Skin epidermis (tissue), 12 donors: ENCODE data around the gene HPGD.

Experiments used
- H3K27ac ChIP-seq, 21 experiments: fragments of 200-600 bp; sonication (generic) in 11 of 21; one replicate each; pipeline ENCODE4 v1.5.0; 2020; ENCODE audit warnings: mild to moderate bottlenecking in 3 of 21, inconsistent platforms in 2 of 21, moderate library complexity in 2 of 21
- H3K4me3 ChIP-seq, 7 experiments: fragments of 200-600 bp; sonication (generic) in 2 of 7; one replicate each; pipeline ENCODE4 v1.5.0; 2020; ENCODE audit warnings: inconsistent platforms in 2 of 7, mild to moderate bottlenecking in 2 of 7, moderate library complexity in 1 of 7

HPGD gene

DNA sequence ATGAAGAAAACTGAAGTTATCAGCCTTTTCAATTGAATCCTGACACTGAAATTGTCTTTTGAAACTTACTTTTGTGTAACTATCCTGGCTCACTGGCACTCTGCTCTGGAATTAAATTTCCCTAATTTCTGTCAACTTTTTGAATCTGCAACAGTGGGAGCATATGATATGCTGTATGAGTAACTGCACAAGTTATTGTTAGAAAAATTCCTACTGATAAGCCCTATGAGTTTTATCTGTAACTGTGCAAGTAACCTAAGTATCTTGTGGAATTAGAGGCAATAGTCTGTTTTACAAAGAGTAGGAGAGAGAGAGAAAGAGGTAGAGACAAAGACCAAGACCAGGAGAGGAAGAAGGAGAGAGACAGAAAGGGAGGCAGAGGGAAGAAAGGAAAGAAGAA is 9.2 kb upstream of the HPGD start:
- no peak overlapping the region for H3K4me3 ChIP-seq
- H3K27ac ChIP-seq: no peak overlapping the region

- no peak overlapping the region for H3K4me3 ChIP-seq
Measured at GRCh38 chr4:174528226-174528625, 5.9 kb upstream of the HPGD start.

GRCh38 chr4:174526731-174527130 is 4.4 kb upstream of the HPGD start:
- Histone ChIP-seq H3K27ac (no peak overlapping the region), H3K4me3 (no peak overlapping the region)

More at GRCh38 chr4:174528226-174528625, 5.9 kb upstream of the HPGD start:
- no peak overlapping the region for H3K27ac ChIP-seq

- no peak overlapping the region for H3K4me3 ChIP-seq
- H3K27ac ChIP-seq: peak overlapping the region in 1 of 21 experiments; percentile 79
Measured at GRCh38 chr4:174524242-174524641, 2.0 kb upstream of the HPGD start.

GRCh38 chr4:174523025-174523693 is 871 bp upstream of the HPGD start:
- peak overlapping the region in 17 of 21 experiments; percentile 37 to 84 (median 70) for H3K27ac ChIP-seq

GRCh38 chr4:174521800-174522182 is 497 bp downstream of the HPGD start:
- Histone ChIP-seq H3K27ac (peak overlapping the region in 19 of 21 experiments; percentile 25 to 84 (median 69)), H3K4me3 (peak overlapping the region; percentile 45 to 70 (median 54))

More at GRCh38 chr4:174523025-174523693, 871 bp upstream of the HPGD start:
- peak overlapping the region; percentile 45 to 70 (median 54) for H3K4me3 ChIP-seq

DNA sequence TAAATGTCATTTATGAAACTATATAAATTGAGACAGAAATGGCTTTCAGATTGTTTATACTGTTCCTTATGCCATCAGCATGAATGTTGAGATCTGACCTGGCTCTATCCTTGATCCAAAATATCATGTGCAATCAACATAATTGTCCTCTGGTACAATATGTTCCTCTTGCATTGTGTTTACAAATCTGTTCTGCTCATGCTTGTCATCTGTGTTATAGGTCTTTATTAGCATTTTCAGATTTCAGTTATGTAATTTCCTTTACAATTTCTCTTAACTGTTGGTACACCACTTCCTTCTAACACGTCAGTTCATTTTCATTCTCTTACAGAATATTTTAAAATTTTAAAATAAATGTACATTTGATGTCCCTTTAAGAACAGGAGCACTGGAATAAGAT is 1.6 kb downstream of the HPGD start:
- peak overlapping the region in 3 of 21 experiments; percentile 58 to 81 (median 79) for H3K27ac ChIP-seq
- H3K4me3 ChIP-seq: peak overlapping the region in 1 of 7 experiments; percentile 69

- H3K27ac ChIP-seq: peak overlapping the region in 3 of 21 experiments; percentile 19 to 44 (median 32)
- no peak overlapping the region for H3K4me3 ChIP-seq
Measured at GRCh38 chr4:174517502-174518445, 4.5 kb downstream of the HPGD start.

- no peak overlapping the region for H3K27ac ChIP-seq
- no peak overlapping the region for H3K4me3 ChIP-seq
Measured at GRCh38 chr4:174516794-174517193, 5.5 kb downstream of the HPGD start.

DNA sequence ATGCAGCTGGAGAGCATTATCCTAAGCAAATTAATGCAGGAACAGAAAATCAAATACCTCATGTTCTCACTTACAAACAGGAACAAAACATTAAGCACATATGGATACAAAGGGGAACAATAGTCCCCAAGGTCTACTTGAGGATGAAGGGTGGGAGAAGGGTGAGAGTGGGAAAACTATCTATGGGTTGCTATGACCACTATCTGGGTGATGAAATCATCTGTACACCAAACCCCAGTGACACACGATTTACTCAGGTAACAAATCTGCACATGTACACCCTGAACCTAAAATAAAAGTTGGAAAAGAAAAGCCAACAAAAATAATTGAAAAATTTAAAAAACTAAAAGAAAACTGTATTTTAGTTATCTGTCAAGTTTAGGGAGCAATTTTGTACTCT is 5.9 kb downstream of the HPGD start:
- Histone ChIP-seq H3K4me3 (no peak overlapping the region), H3K27ac (no peak overlapping the region)

DNA sequence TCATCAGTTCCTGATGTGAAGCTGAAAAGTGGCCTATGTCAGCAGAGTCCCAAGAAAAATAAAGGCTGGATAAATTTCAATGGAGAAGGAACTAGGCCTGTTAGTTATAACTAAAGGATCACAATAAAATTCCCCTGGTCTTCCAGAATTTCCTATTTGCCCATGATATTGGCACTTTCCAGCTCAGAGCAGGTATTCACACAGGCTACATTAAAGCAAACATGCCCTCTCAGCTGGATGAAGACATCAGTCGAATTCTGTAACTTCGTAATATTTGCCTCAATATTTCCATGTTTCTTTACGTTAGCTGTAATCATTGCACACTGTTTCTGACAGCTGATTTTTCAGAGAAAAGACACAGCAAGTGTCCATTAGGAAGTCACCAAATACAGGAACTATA is 9.5 kb downstream of the HPGD start:
- H3K4me3 ChIP-seq: no peak overlapping the region
- no peak overlapping the region for H3K27ac ChIP-seq

GRCh38 chr4:174505892-174506291 is 16.4 kb downstream of the HPGD start:
- Histone ChIP-seq H3K4me3 (no peak overlapping the region), H3K27ac (no peak overlapping the region)

GRCh38 chr4:174505007-174505406 is 17.3 kb downstream of the HPGD start:
- Histone ChIP-seq H3K4me3 (no peak overlapping the region), H3K27ac (no peak overlapping the region)

DNA sequence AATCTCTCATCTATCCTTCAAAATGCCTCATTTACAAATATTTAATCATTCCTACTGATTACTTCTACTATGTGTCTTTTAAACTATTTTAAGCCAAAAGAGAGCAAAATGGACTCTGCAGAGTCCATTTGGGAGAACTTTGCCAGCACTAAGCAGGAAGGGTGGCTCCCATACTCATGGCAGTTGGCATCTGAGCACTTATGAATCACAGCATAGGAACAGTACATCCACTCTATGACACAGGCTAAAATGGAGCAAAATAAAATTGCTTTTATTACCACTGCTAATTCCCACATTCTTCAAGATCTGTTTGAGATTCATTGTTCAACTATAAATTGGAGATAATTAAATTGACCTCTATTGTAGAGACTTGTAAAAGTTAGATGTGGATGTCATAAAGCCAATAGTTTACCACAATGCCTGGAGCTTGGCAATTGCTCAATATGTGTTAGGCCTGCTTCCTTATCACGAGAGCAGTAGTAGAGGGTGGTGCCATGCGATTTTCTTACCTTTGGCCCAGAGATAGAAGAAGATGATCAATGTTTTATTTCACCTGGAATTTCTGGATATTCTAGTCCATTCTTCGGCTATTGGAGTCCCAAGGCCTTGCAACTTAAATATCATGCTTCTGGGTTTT is 19.1 kb downstream of the HPGD start:
- Histone ChIP-seq H3K4me3 (no peak overlapping the region), H3K27ac (no peak overlapping the region)

DNA sequence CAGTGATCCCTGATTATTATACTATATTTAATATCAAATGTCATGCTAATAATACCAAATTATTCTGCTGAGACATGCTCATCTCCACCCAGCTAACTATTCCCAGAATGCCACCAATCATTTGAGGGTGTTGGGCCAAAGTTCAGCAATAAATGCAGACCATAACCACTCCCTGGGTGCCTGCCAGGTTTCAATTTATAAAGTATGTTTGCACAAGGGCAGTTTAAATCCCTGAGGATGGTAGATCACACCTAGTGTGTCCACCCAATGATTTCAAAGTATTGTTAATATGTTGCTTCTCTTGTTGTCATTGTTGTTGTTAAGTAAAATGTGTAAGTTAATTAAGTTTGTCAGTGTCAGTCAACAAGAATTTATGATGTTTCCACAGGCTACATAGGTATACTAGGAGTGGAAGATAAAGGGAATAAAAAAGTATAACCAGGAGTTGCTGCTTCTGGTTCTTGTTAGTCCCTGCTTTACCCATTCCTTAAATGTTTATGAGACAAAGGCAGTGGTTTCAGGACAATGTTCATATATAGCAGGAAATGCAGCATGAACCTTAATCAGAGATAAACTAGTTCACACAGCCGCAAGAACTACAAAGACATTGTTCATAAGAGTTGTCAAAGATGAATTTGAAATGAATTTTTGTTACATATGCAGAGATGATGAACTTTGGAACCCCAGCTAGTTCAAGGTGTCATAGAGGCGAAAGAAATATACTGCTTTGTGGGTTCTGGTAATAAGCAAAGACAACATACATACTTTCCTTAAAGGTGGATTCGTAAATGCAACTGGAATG is 25.5 kb downstream of the HPGD start:
- H3K27ac ChIP-seq: no peak overlapping the region
- no peak overlapping the region for H3K4me3 ChIP-seq

DNA sequence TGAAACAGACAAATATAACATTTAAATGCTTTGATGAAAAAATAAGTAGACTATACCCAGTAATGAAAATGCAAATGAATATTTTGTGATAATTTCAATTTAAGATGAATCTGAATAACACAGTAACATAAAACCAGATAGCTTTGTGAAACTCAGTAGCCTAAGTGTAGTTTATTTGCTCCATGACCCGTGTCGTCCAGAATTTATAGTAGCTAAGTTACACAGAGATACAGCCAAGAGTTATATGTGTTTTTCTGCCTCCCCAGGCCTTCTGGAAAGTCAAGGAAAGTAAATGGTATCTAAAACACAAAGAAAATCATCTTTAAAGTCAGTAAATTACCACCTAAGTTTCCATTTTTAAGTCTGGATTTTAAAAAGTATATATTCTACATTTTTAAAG is 26.7 kb downstream of the HPGD start:
- H3K4me3 ChIP-seq: no peak overlapping the region
- H3K27ac ChIP-seq: no peak overlapping the region

DNA sequence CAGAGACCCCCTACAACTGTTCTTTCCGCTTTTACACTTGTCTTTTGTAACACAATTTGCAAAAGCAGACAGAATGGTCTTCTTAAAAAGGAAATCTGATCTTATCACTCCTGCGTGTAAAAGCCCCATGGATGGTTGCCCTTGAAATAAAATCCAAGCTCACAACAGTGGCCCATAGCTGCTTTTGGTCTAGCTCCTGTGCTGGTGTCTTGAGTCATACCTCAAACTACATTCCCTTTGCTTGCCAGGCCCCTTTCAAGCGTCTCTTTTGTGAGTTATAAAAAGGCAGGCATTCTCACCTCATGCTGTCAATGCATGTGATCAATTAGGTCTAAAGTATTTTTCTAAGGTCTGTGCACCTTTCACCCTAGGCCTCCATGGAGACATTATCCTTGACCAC is 27.6 kb downstream of the HPGD start:
- no peak overlapping the region for H3K27ac ChIP-seq
- H3K4me3 ChIP-seq: no peak overlapping the region

- Histone ChIP-seq H3K4me3 (no peak overlapping the region), H3K27ac (no peak overlapping the region)
Measured at GRCh38 chr4:174494146-174494545, 28.1 kb downstream of the HPGD start.

DNA sequence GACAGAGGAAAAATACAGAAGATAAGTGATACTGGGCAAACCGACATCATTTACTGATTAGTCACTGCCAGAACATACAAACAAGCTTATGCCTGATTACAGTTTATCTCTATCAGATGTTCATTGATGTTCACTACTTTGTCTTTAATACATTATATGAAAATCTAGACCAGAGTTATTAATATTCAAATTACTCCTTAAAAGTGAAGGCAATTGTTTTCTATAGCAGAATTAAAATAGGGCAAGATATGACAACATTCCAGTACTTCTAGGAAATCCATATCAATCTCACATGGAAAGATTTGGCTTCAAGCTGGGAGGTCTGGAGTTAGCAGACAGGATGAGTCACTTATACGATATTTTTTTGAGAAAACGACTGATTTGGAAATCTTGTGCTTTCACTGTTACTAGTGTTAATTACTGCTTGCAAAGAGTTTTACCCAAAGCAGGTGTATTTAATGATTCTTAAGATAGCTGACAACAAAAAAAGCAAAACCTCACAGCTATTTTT is 31.8 kb downstream of the HPGD start:
- Histone ChIP-seq H3K27ac (no peak overlapping the region), H3K4me3 (no peak overlapping the region)
